ENCODE data around the gene DERA.

- TF ChIP-seq CTCF (IDR thresholded peaks at IDR 0.05; ENCODE audit: poor library complexity): no peak
- TF ChIP-seq EZH2 (IDR thresholded peaks at IDR 0.05; ENCODE audit: borderline replicate concordance): no peak
- no peak for TF ChIP-seq EZH2phosphoT487 (IDR thresholded peaks at IDR 0.05; ENCODE audit: low read depth, severe bottlenecking, unreplicated experiment)
Observed at GRCh38 chr12:16027002-16027401, 115.9 kb downstream of the DERA start.

Data from hepatocyte (in vitro differentiated cells).